Stimulated activated effector memory CD8-positive, alpha-beta T cell treated with anti-CD3 and anti-CD28 coated beads, Interleukin-12 subunit alpha, Interleukin-12 subunit beta, amount 100 ng/mL, for 72 hours (primary cell): ENCODE measurements around the gene CA4.
"Not testable (repeated sequence)": the region's sequence is repeated elsewhere in the genome, so short reads cannot be mapped to it uniquely, and the experiment has no call there.

Experiments
- ATAC-seq: fragments of 150-1000 bp; cut with Tn5 transposase; 2 replicates; pipeline ENCODE4 v1.10.0; 2021
- DNase-seq, 2 donors: peaks; one replicate each; pipeline ENCODE4 v3.0.0; 2021 to 2022; ENCODE audit warnings: low spot score in 2 of 2
- H3K27ac Mint-ChIP-seq: one replicate; pipeline ENCODE4 v1.8.0; 2022; ENCODE audit warnings: mild to moderate bottlenecking, mixed read lengths
- H3K36me3 Mint-ChIP-seq: one replicate; pipeline ENCODE4 v1.8.0; 2022; ENCODE audit warnings: mild to moderate bottlenecking, mixed read lengths
- H3K4me1 Mint-ChIP-seq: one replicate; pipeline ENCODE4 v1.8.0; 2022; ENCODE audit warnings: mixed read lengths
- H3K4me3 Mint-ChIP-seq: one replicate; pipeline ENCODE4 v1.8.0; 2022; ENCODE audit warnings: mild to moderate bottlenecking, mixed read lengths
- H3K9me3 Mint-ChIP-seq: one replicate; pipeline ENCODE4 v1.8.0; 2022; ENCODE audit warnings: mixed read lengths

Gene CA4

DNA sequence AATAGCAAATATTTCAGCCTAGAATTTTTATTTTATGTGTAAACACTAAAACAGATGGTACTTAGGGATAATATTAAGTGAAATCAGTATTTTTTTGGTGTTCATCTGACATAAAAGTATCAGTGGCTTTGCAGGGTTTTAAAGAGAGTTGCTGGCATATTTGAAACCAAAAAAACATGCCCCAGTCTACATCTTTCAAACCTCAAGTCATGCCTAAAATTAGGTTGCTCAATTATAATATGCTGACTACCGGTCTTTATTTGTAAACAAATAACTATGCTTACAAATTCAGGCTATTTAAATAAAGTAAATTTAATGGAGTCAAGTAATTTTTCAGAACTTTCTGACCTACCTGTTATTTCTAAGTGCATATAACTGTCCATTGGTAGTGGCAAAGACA lies 58.5 kb downstream of the CA4 start:
- not testable (repeated sequence) for ATAC-seq, H3K4me1 Mint-ChIP-seq, H3K9me3 Mint-ChIP-seq, DNase-seq, H3K4me3 Mint-ChIP-seq, H3K27ac Mint-ChIP-seq
- peaks cover 24% of the 10 kb centered on the region for H3K36me3 Mint-ChIP-seq
